ENCODE measurements around the gene MYBPC3.

DNA sequence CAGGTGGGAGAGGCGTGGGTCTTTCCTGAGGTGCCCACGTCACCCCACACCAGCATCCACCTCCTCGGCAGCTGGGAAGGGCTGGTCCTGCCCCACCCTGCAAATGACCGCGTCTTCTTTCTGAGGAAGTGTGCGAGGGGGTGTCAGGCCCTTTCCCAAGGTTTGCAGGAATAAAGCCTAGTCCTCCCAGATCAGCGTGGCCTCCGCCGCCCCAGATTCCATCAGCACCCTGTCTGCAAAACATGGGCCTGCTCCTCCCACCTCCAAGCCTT, 41.5 kb upstream of the MYBPC3 start:
- TF ChIP-seq POLR2AphosphoS5 (IDR thresholded peaks at IDR 0.05; ENCODE audit: borderline replicate concordance, low read depth, low read length) (no peak), EZH2 (IDR thresholded peaks at IDR 0.05) (no peak)
